GM19043 (cell line): Measurements from ENCODE around the gene AKT1.
"Not testable (repeated sequence)": the region's sequence is repeated elsewhere in the genome, so short reads cannot be mapped to it uniquely, and the experiment has no call there.

Experiments used
- ATAC-seq: cut with Tn5 transposase; IDR thresholded peaks from one replicate; pipeline ENCODE4 v1.9.1; 2021; ENCODE audit warnings: low read depth; ENCODE audit not compliant: unreplicated experiment

AKT1 gene

DNA sequence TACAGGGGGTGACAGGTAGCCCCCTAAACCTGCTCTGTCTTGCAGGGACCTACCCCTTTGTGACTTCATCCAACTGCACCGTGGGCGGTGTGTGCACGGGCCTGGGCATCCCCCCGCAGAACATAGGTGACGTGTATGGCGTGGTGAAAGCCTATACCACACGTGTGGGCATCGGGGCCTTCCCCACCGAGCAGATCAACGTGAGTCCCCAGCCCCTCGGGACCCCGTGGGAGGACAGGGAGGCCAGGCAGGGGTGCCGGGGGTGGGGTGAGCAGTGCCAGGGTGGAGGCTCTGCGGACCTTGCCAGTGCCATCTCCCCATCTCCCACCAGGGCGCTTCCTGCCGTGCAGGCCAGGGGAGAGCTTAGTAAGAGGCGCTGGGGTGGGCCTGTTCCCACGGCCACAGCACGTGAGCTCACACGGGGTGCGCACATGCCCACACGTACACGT lies 53.7 kb downstream of the AKT1 start:
- no peak for ATAC-seq

DNA sequence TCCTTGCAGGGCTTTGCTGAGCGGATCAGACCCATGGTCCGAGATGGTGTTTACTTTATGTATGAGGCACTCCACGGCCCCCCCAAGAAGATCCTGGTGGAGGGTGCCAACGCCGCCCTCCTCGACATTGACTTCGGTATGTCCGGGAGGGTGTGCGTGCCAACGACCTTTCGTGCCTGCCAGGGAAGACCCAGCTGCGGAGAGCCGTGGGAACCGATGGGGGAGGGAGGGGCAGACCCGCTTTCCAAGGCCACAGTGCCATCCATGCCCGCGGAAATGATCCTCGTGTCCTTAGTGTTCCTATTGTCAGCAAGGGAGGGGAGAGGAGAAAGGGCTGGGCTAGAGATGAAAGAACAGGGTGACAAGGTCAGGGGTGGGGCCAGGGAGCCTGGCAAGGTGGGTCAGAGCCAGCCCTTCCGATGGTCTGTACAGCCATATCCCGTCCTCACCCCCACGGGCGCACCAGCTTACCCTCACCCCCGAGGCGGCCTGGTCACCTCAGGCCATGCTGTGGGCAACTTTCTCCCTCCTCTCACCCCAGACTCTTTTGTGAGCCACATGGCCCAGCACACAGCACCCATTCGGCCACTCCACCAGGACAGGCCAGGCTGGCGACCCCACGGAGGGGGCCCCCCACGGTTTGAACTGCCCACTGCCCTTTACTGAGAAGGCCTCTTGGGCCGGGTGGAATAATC lies 54.3 kb downstream of the AKT1 start:
- ATAC-seq: no peak

DNA sequence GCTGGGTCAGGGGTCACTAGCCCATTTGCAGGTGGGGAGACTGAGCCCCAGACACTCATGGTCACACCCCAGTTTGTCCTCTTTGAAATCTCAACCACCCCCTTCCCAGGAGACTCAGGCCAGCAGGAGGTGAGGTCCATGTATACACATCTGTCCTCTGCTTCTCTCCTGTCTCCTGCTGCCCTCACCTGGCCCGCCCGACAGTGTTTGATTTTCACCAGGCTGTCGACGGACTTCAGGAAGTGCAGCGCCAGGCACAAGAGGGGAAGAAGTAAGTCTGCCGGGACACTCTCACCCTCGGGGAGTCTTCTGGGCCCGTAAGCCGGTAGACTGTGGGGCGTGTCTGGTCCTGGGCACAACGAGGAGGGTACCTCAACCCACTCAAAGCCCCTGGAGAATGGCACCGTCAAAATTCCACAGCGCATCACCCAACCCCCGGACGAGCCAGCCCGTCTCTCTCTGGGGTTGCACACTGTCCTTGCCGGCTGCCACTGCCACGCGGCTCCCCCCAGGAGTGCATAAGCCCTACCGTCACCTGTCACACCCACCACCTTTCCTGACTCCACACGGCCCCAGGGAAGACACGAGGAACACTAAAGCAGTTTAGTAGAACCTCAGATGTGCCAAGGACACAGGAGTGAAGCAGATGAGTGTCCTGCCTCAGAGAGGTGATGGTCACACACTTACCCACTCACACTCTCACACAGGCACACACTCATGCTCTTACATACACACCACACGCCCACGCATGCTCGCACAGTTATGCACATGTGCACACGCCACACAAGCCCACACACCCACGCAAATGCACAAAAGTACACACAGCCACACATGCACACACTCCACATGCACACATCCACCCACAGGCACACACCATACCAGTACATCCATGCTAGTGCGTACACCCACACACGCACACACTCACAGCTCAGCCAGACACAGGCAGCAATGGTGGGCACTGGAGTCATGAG lies 55.7 kb downstream of the AKT1 start:
- ATAC-seq: no peak

DNA sequence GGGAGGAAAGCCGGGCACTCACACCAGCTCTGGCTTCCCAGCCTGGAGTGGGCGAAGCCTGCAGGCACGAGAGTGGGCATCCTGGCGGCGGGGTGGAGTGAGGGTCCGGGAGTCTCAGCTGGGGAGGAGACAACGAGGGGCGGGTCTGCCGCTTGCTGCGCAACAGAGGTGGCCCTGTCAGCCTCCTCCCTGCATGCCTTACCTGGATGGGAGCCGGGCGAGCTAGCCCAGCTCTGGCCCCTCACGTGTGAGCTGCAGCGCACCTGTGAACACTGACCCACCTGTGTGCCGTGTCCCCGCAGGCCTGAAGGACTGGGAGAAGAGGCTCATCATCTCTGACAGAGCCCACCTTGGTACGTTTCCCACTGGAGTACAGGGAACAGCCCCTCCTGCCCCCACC lies 56.5 kb downstream of the AKT1 start:
- no peak for ATAC-seq

DNA sequence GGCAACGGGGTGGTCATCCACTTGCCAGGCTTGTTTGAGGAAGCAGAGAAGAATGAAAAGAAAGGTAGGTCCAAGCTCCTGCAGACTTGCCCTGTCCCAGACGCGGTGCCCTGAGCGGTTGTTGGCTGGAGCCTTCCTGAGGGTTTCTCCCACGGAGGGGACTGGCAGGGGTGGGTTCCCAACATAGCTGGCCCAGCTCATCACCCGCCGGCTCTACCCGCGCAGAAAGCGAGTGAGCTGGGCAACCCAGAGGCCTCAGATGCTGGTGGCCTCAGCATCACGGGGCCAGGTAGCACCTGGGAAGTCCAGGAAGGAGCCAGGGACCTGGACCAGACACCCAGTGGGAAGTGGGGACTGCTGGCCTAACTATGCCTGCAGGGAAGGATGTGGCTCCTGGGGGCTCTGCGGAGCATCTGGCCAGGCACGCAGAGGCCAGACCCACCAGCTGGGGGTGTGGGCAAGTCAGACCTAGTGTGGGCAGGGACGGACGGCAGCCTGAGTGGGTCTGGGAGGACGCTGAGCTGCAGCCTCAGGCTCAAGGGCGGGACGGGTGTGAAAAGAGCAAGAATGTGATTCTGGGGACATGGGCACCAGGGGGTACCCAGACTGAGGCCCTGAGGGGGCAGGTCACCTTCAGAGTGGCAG lies 57.1 kb downstream of the AKT1 start:
- no peak for ATAC-seq

DNA sequence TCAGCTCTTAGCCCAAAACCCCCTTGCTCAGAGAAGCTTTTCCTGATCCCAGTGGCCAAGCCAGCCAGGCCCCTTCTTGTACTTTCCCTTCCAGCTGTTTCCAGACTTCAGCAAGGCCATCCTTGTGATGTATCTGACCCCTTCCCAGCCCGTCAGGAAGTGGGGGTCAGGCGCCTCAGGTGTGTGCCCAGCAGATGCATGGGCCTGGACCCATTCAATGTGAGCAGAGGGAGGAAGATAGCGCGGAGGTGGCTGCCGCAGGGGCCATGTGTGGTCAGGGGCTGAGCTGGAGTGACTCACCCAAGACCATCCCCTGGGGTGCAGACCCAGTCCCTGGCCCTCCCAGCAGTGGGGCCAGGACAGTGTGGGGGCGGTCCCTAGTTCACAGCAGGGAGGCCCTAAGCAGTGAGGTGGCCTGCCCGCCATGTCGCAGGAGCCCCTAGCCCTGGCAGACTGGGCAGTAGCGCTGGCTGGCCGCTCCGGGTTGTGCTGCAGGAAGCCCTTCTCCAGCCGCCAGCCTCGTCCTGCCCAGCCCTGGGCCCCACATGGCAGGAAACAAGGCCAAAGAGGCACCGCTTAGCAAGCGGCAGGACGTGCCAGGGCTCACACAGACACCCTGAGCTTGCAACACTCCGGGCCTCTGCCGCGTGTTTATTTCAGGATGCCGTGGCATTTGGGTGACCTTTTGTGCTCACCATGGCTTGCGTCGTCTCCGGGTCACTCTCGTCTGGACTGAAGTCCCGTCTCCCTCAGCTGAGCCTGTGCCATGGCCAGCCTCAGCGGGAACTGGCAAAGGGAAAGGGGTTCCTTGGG lies 59.5 kb downstream of the AKT1 start:
- no peak for ATAC-seq

DNA sequence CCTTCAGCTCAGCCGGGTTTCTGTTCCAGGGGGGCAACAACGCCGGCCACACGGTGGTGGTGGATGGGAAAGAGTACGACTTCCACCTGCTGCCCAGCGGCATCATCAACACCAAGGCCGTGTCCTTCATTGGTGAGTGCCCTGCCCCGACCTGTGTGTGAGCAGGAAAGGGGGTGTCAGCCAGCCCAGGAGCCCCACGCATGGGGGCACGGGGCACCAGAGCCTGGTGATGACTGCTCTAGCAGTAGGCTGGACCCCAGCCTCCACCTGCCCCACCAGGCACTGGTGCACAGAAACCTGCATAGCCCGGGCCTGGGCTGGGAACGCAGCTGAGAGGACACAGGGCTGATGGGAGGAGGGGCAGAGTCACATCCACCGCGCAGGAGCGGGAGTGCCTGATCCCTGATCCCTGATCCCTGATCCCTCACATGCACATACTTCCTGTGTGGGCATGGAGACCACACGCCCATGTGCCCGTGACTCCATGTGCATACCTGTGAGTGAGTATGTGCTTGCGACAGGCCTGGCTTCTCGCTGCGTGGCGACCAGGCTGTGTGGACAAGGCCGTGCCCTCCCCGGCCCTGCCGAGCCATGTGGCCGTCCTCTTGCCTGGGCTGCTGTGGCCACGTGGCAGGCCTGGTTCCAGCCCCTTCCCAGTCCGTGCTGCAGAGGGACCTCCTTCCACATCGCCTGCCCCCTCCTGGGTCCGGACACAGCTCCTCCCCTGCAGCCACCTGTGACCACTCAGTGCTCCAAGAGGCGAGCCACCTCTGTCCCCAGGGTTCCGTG lies 60.4 kb downstream of the AKT1 start:
- no peak for ATAC-seq

DNA sequence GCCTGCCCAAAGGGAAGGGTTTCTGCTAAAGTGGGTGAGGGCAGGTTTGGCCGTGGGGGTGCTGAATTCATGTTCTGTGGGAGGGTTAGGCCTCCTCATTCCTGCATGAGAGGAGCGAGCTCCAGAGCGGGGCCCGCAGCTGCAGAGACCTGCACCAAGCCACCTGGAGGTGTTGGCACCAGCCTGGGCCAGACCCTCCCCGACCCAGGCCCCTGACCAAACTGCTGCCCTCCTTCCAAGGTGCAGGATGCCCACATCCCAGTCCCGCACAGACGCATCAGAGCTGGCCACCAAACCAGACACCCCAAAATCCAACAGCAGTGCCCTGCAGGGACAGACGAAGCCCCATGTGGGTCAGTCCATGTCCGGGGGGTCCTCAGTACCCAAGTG lies 61.0 kb downstream of the AKT1 start:
- no peak for ATAC-seq

DNA sequence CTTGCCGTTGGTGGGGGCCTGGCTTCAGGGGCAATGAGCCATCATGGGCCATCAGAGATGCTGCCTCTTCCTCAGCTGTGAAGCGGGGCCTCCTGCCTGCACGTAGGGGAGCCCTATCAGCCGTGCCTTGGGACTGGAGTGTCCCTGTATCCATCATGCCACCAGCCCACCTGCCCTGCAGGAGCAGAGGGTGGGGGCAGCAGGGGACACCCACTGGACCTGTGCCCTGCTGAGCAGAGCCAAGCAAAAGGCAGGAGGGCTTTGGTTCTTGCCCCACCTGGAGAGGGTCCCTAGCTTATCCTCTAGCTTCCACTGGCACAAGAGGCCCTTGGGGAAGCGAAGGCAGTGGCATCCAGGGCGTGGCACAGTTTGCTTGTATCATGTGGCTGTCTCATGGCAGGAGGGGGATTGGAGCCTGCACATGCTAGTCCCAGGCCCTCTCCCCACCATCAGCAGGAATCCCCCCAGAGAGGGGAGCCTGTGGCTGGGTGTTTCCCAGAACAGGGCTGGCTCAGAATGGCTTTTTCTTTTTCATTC lies 61.4 kb downstream of the AKT1 start:
- ATAC-seq: no peak

DNA sequence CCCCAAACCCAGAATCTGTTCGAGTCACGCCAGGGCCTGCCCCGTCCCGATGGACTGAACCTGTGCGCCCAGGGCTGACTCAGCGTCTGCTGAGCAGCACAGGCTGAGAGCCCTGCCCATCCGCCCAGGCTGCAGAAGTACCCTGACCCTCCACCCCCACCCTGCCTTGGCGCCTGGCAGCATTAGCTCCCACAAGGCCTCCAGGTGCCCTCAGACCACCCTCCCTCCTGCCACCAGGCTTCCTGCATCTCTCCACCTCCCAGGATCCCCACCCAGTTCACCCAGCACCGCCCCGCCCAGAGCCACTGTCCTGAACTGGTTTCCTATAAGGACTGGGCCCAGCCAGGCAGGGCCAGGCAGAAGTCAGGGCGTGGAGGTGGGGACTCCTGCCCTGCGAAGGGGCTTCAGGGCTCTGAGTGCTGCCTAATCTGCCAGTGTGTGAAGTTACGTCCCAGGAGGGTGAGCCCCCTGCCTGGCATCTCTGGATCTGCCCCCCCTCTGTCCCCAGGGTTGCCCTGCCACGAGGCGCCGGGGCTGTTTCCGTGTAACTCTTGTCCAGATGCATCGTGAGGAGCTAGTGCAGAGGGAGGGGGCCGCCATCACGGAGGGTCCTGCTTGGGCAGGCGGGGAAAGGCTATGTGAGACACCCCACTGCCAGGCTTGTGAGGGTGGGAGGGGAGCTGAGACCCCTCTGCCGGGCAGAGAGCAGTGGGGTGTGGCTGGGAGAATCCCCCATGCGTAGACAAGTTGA lies 62.4 kb downstream of the AKT1 start:
- ATAC-seq: no peak

DNA sequence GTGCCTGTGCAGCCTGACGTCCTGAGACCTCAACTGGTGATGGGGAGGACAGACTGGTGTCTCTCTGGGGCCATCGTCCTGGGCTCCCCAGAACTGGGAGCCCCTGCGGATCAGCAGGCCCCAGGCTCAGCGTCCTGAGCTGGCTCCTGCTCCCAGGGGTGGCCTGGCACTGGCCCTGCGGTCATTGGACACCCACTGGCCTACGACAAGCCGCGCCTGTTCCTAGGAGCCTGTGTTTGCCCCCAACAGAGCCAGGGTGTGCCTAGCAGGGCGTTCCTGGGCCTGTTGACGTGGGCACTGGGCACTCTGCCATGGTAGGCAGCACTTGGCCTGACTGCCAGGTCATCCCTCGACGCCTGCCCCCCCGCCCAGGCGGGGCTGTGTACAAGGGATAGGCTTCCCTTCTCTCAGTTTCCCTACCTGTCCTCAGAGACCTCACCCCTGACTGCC lies 63.2 kb downstream of the AKT1 start:
- no peak for ATAC-seq

DNA sequence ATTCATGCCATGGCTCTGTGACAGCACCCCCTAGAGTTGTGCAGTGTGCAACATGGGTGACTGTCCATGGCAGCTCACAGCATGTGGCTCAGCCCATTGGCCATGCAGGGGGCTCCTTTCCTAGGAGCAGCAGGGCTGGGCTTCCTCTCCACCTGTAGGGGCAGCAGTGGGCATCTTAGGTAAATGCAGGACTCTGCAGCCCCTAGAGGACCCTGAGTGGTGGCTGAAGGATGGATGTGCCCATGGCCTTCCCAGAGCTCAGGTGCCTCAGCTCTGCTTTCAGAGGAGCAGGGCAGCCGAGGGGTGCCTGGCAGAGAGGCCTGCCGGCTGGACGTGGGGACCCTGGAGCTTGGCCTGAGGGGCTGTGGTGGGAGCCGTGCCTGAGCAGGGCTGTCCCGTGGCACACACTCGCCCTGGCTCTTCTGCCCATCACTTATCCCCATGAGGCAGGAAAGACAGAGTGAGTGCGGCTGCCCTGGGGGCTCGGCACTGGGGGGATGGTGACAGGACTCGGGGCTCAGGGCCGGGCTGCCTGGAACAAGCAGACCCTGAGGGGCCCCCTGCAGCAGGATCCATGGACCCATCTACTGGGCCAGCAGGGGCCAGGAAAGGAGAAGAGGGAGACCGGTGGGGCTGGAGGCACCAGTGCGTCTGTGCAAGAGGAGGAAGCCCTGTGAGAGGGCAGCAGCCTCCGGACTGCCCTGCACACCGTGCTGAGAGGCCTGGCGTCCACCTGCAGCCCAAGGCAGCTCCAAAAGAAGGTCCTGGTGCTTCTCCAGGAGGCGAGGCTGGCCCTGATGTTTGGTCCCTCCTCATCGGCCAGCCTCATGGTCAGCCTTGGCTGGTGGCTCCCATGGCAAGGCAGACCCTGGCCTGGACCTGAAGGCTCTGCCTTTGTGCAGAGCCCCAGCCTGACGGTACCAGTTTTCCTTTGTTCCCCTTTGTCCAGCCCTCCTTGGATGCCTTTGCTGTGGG lies 63.9 kb downstream of the AKT1 start:
- no peak for ATAC-seq

DNA sequence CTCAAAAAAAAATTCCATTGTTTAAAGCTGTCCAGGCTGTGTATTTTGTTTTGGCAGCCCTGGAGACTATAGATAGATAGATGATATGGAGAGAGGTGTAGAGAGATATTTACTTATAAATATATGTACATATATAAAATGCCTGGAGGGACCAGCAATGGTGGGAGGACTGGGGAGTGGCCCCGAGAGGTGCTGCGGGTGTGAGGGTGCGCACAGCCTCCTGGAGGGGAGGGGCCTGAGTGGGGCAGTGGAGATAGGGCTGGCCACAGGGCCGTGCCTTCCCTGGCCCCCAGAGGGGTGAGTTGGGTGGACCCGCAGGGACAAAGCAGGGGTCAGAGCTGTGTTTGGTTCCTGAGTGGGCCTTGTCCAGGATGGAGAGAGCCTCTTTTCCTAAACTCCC lies 65.1 kb downstream of the AKT1 start:
- ATAC-seq: no peak

DNA sequence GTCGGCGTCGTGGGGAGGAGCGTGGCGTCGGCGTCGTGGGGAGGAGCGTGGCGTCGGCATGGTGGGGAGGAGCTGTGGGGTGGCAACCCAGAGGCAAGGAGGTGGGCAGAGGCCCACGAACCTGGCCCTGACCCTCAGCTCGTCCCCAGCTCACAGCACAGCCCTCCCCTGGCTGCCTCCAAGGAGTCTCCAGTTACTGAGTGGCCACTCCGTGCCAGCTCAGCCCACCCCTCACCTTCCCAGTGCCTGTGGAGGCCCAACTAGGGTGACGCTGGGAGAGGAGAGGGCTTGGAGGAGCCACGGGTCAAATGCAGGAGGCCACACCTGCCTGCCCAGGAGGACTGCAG lies 65.7 kb downstream of the AKT1 start:
- no peak for ATAC-seq

DNA sequence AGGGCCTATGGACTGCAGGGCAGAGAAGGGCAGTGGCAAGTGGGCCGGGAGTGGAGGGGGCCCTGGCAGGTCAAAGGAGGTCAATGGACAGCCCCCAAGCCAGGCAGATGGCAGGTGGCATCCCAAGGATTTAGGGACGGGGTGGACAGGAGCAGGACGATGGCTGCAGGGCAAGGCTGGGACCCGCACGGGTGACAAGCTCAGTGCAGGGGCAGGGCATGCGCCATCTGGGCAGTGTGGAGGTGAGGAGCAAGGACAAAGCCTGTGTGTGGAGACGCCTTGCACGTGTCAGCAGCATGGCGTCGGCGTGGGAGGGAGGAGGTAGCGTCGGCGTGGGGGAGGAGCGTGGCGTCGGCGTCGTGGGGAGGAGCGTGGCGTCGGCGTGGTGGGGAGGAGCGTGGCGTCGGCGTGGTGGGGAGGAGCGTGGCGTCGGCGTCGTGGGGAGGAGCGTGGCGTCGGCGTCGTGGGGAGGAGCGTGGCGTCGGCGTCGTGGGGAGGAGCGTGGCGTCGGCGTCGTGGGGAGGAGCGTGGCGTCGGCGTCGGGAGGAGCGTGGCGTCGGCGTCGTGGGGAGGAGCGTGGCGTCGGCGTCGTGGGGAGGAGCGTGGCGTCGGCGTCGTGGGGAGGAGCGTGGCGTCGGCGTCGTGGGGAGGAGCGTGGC lies 66.2 kb downstream of the AKT1 start:
- ATAC-seq: not testable (repeated sequence)

DNA sequence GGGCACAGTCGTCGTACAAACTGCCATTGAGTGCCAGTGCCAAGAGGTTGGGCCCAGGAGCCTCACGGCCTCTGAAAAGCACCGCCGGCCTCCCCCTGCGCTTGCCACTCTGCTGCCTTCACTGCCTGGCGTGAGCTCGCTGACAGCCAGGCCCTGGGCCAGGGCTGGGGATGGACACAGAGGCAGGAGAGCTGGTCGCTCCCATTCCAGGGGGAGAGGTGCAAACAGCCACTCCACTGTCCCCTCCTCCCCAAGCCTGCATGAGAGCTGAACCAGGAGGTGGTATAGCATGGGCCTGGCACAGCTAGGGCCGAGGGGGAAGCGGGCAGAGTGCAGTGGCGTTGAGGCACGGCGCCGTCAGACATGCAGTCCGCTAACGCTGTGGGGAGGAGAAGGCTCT lies 66.9 kb downstream of the AKT1 start:
- ATAC-seq: no peak
